MM.1S (cell line): Measurements from ENCODE around the gene RAB38.

Source experiments
- DNase-seq: peaks from one replicate; pipeline ENCODE4 v3.0.0-alpha.2; 2015
- H2AFZ ChIP-seq: fragments of 300-600 bp; sonication (generic); 2 replicates; pipeline ENCODE4 v1.6.0; 2016; ENCODE audit warnings: antibody characterized with exemption, low read length
- H3F3A ChIP-seq: fragments of 300-600 bp; sonication (generic); 2 replicates; pipeline ENCODE4 v1.6.1; 2016; ENCODE audit warnings: mild to moderate bottlenecking, antibody characterized with exemption, low read length, moderate library complexity, mixed read lengths; ENCODE audit not compliant: insufficient read depth
- H3K27ac ChIP-seq: fragments of 300-600 bp; sonication (generic); 2 replicates; pipeline ENCODE4 v1.5.1; 2016; ENCODE audit warnings: mild to moderate bottlenecking, low read length
- H3K27me3 ChIP-seq: fragments of 300-600 bp; sonication (generic); replicated peaks from 2 replicates; pipeline ENCODE4 v1.6.0; 2016; ENCODE audit warnings: low read length; ENCODE audit not compliant: insufficient read depth
- H3K36me3 ChIP-seq: fragments of 300-600 bp; sonication (generic); replicated peaks from 2 replicates; pipeline ENCODE4 v1.6.1; 2016; ENCODE audit warnings: mild to moderate bottlenecking, low read length, mixed read lengths; ENCODE audit not compliant: insufficient read depth
- H3K4me1 ChIP-seq: fragments of 300-600 bp; sonication (generic); 2 replicates; pipeline ENCODE4 v1.6.1; 2016; ENCODE audit warnings: low read length, mixed read lengths
- H3K4me2 ChIP-seq: fragments of 300-600 bp; sonication (generic); 2 replicates; pipeline ENCODE4 v1.6.0; 2016; ENCODE audit warnings: low read depth, low read length
- H3K4me3 ChIP-seq: fragments of 300-600 bp; sonication (generic); 2 replicates; pipeline ENCODE4 v1.5.1; 2016; ENCODE audit warnings: low read length, mixed read lengths
- H3K79me2 ChIP-seq: fragments of 300-600 bp; sonication (generic); 2 replicates; pipeline ENCODE4 v1.6.1; 2016; ENCODE audit warnings: mixed run types, low read length, mixed read lengths
- H3K9ac ChIP-seq: fragments of 300-600 bp; sonication (generic); 2 replicates; pipeline ENCODE4 v1.6.1; 2016; ENCODE audit warnings: low read length, mixed read lengths
- H3K9me2 ChIP-seq: fragments of 300-600 bp; sonication (generic); replicated peaks from 2 replicates; pipeline ENCODE4 v1.6.1; 2016; ENCODE audit warnings: mild to moderate bottlenecking, low read length, mixed read lengths; ENCODE audit not compliant: insufficient read depth
- H3K9me3 ChIP-seq: fragments of 300-600 bp; sonication (generic); replicated peaks from 2 replicates; pipeline ENCODE4 v1.6.1; 2016; ENCODE audit warnings: mild to moderate bottlenecking, low read length, mixed read lengths; ENCODE audit not compliant: insufficient read depth
- H4K20me1 ChIP-seq: fragments of 300-600 bp; sonication (generic); 2 replicates; pipeline ENCODE4 v1.6.1; 2016; ENCODE audit warnings: mild to moderate bottlenecking, low read length, moderate library complexity, mixed read lengths; ENCODE audit not compliant: insufficient read depth
- CTCF ChIP-seq: fragments of 300-600 bp; sonication (generic); IDR thresholded peaks from 2 replicates; pipeline ENCODE4 v1.5.1; 2016; ENCODE audit warnings: antibody characterized with exemption, low read length, mixed read lengths
- EZH2 ChIP-seq: fragments of 300-600 bp; sonication (generic); optimal IDR thresholded peaks from 2 replicates; pipeline ENCODE3; 2017; ENCODE audit warnings: low read depth, mild to moderate bottlenecking, antibody characterized with exemption, low read length, mixed read lengths
- EZH2phosphoT487 ChIP-seq: fragments of 300-600 bp; sonication (generic); IDR thresholded peaks from 2 replicates; pipeline ENCODE4 v1.6.1; 2018; ENCODE audit warnings: antibody characterized with exemption, low read length

Gene RAB38

DNA sequence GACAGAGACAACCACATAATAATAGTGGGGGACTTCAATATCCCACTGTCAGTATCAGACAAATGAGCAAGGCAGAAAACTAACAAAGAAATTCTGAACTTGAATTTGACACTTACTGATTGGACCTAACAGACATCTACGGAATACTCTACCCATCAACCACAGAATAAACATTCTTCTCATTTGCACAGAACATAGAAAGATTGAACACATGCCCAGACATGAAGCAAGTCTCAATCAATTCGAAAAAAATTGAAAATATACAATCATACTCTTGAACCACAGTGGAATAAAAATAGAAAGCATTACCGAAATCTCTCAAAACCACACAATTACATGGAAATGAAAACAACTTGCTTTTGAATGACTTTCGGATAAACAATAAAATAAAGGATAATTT, 17.9 kb downstream of the RAB38 start:
- H3K4me2 ChIP-seq: no peak overlapping the region
- no peak for TF ChIP-seq EZH2phosphoT487
- TF ChIP-seq CTCF: no peak
- no peak for TF ChIP-seq EZH2
- no peaks in the 10 kb centered on the region for H3K27me3 ChIP-seq
- H3F3A ChIP-seq: no peaks in the 10 kb centered on the region
- H3K9me2 ChIP-seq: no peaks in the 10 kb centered on the region
- no peaks in the 10 kb centered on the region for H4K20me1 ChIP-seq
- no peaks in the 10 kb centered on the region for H3K4me1 ChIP-seq
- H3K4me3 ChIP-seq: no peak overlapping the region
- no peak overlapping the region for H2AFZ ChIP-seq
- H3K36me3 ChIP-seq: no peaks in the 10 kb centered on the region
- no peaks in the 10 kb centered on the region for H3K79me2 ChIP-seq
- H3K27ac ChIP-seq: no peak overlapping the region
- H3K9me3 ChIP-seq: no peaks in the 10 kb centered on the region
- no peak for DNase-seq
- no peak overlapping the region for H3K9ac ChIP-seq

- Histone ChIP-seq H3K4me2 (no peak overlapping the region), H4K20me1 (no peaks in the 10 kb centered on the region), H3K27ac (no peak overlapping the region), H2AFZ (no peak overlapping the region), H3K36me3 (no peaks in the 10 kb centered on the region), H3K4me3 (no peak overlapping the region), H3K27me3 (no peaks in the 10 kb centered on the region), H3K9ac (no peak overlapping the region), H3K9me3 (no peaks in the 10 kb centered on the region), H3K4me1 (no peaks in the 10 kb centered on the region), H3K9me2 (no peaks in the 10 kb centered on the region), H3K79me2 (no peaks in the 10 kb centered on the region), H3F3A (no peaks in the 10 kb centered on the region)
- no peak for DNase-seq
- no peak for TF ChIP-seq EZH2
- TF ChIP-seq EZH2phosphoT487: no peak
- TF ChIP-seq CTCF: no peak
These were observed 22.9 kb downstream of the RAB38 start for GRCh38 chr11:88152381-88152780.

DNA sequence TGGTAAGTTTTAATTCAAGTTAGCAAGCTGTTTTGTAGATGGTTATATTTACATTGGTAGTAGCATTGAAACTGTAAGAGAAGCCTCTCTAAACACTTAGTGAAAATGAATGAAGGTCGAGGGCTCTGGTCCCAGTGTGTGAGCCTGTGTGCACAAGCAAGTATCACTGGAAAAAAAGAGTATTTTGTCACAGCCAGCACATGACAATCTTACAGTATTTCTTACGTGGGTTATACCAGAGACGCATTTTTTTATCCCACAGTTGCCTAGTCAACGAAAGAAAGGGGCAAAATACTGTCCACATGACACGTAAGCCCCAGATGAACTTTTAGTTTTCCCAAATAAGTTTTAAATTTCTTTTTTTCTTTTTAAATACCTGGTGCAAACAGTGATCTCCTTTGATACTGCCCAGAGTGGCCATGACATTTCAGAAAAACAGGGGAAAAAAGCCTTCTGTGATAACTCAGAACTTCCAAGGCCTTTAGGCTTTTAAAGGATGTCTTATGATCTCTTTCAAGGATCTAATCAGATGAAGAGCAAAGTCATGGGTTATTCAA, 23.5 kb downstream of the RAB38 start:
- H3K79me2 ChIP-seq: no peaks in the 10 kb centered on the region
- TF ChIP-seq EZH2 (no peak), EZH2phosphoT487 (no peak), CTCF (no peak)
- H3K4me1 ChIP-seq: no peaks in the 10 kb centered on the region
- no peaks in the 10 kb centered on the region for H3F3A ChIP-seq
- no peaks in the 10 kb centered on the region for H3K36me3 ChIP-seq
- no peaks in the 10 kb centered on the region for H3K9me2 ChIP-seq
- H3K27ac ChIP-seq: no peak overlapping the region
- H2AFZ ChIP-seq: no peak overlapping the region
- H4K20me1 ChIP-seq: no peaks in the 10 kb centered on the region
- no peak overlapping the region for H3K4me2 ChIP-seq
- H3K4me3 ChIP-seq: no peak overlapping the region
- H3K9me3 ChIP-seq: no peaks in the 10 kb centered on the region
- DNase-seq: no peak
- H3K27me3 ChIP-seq: no peaks in the 10 kb centered on the region
- no peak overlapping the region for H3K9ac ChIP-seq
